HL-60/S4 (cell line): Measurements from ENCODE around the gene MARK2.

ENCODE experiments used
- in situ Hi-C: fragments of 300-500 bp; cut with MboI; formaldehyde crosslinking; loops from 2 replicates; pipeline ENCODE4 v1.14.3; 2022; ENCODE audit warnings: low sequenced_read_pairs

Gene MARK2

DNA sequence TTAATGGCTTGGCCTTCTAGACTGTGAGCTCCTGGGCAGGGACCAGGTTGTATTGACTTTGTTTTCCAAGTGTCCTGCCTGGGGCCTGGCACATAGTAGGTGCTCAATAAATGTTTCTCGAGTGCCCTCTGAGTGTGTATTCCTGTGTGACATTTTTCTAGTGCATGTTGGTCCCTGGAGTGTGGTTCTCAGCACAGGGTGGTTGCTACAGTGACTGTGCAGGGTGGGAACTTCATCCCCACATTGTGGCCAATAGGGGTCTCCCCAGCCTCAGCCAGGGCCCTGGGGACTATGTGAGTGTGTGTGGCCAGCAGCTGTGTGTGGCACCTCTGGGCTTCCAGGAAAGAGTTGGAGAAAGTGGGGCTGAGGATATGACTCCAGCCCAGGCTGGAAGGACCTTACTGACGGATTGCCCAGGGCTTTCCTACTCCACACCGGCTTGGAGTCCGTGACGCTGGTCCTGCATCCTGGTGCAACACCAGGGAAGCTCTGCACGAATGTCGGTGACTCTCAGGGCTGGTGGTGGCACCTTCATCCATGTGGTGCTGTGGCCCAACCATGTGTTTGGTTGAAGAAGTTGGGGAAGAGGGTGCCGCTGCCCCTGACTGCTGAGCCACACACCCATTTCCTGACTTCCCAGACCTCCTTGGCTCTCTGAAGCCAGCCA lies 9.0 kb upstream of the MARK2 start:
- in situ Hi-C loops, result loop anchor here (10.0 kb wide), 1 partner anchor 75 kb away; no protein-coding TSS in a partner anchor

DNA sequence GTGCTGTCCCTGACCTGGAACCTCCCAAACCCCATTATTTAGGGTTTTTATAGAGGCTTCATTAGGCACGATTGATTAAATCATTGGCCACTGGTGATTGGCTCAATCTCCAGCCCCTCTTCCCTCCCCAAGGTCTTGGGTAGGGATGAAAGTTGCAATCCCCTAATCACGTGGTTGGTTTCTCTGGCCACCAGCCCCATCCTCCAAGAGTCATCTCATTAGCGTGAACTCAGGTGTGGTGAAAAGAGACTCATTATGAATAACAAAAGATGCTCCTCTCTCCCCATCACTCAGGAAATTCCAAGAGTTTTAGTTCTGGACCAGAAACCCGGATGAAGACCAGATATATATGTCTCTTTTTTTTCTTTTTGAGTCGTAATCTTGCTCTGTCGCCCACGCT lies 7.6 kb upstream of the MARK2 start:
- in situ Hi-C loops, result loop anchor here (10.0 kb wide), 1 partner anchor 73 kb away; no protein-coding TSS in a partner anchor

DNA sequence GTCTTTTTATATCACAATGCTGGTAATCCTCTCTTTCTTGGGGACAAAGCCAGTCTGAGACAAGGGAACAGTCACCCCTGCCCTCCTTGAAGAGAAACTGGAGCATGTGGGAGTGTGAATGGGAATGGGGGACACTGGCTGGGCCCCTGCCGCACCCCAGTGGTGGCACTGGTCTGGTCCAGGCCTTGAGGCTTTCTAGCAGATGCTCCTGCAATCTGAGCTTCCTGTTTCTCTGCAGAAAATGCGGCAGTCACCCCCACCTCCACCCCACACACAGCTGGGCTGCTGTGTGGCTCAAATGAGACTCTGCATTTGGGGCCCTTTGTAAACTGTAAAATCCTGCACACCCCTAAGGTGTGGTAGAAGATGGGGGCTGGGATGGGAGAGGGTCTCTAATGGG lies 6.6 kb upstream of the MARK2 start:
- in situ Hi-C loops, result loop anchor here (10.0 kb wide), 1 partner anchor 72 kb away; no protein-coding TSS in a partner anchor

DNA sequence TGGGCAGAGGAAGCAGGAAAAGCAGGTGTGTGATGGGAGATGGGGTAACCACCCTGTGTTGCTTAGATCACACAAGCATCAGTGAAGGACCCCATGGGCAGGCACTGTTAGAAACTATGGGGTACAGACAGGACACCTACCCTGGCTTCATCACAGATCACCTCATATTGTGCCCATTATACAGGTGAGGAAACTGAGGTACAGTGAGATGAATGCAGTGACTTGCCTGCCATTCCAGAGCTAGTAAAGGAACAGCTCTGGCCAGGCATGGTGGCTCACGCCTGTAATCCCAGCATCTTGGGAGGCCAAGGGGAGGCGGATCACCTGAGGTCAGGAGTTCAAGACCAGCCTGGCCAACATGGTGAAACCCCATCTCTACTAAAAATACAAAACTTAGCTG lies 5.9 kb upstream of the MARK2 start:
- in situ Hi-C loops, result loop anchor here (10.0 kb wide), 1 partner anchor 72 kb away; no protein-coding TSS in a partner anchor

DNA sequence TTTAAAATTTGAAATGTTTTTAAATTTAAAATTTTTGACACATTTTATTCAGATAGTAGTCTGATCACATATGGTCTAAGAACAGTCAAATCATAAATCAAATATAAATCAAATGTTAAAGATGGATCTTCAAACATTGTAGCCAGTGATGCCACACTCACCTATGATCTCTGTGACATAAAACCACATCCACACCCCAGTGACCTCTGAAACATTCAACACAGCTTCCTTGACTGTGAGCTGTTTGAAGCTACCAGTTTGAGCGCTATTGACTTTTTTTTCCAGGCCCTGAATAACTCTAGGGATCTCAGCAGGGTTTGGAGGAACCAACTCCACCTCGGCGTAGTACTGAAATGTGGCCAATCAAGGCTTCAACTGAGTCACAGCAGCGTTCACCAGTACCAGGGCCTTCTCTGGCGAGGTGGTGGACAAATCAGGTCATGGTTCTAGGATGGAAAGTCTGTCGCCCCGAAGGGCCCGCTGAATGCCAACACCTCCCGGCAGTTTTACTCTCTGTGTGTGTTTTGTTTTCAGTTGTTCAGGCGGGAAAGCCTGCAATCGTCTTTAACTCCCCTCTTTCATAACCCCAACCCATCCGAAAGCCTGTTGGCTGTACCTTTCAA lies 4.3 kb upstream of the MARK2 start:
- in situ Hi-C loops, result loop anchor here (5.0 to 10.0 kb wide), 2 partner anchors 70 to 313 kb away; no protein-coding TSS in a partner anchor

DNA sequence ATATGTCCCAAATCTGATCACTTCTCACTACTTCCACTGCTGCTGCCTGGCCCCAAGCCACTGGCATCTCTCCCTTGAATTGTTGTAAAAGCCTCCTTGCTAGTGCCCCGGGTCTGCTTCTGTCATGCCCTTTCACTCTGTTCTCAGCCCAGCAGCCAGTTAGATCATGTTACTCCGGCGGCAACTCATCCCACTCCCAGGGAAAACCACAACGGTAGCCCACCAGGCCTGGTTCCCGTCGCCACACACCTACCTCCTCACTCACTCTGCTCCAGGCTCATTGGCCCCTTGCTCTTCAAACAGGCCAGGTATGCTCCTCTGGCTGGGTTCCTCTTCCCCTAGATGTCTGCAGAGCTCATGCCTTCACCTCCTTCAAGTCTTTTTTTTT lies 3.8 kb upstream of the MARK2 start:
- in situ Hi-C loops, result loop anchor here (5.0 to 10.0 kb wide), 2 partner anchors 70 to 312 kb away; no protein-coding TSS in a partner anchor

DNA sequence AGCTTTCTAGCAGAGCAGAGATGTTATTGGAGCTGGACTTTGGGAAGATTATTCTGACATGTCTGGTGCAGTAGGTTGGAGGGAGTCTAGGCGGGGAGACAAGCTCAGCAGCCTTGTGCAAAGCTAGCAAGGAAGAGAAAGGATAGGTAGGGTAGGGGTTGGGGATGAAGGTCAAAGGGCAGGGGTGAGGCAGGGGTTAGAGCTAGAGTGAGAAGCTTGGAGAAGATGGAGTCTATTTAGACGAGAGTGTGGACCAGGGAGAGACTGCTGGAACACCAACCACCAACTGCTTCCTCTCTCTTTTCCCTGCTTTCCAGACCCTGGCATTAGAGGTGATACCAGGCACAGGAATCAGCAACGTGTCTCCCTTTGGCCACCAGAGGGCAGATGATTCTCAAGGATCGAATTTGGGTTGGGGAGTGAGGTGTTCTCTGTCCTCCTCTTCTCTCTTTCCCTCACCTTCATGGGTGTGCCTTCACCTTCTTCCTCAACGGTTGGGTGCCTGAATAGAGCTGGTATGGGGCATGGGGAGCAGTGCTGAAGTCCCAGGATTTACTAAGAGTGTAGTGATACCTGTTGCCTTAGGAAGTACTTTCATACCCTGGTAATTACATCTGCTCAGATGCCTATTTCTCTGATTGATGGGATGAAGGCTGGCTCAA lies 1.8 kb upstream of the MARK2 start:
- in situ Hi-C loops, result loop anchor here (5.0 to 10.0 kb wide), 2 partner anchors 68 to 310 kb away; no protein-coding TSS in a partner anchor

DNA sequence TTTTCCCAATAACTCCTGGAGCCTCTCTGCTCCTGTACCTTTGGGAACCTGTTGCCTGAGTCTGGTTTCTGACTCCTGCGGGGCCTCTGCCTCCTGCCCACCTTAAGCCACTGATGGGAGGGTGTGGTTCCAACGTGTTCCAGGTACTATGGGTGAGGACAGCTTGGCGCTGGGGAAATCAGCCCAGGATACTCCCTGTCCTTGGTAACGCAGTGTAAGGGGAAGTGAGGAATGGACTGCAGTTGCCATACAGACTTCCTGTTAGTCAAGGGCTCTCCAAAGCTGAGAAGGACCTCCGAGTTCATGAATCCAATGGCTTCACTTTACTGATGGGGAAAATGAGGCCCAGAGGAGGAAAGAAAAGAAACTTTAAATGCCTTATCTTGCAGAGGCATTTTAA lies 1.2 kb upstream of the MARK2 start:
- in situ Hi-C loops, result loop anchor here (5.0 to 10.0 kb wide), 2 partner anchors 67 to 310 kb away; no protein-coding TSS in a partner anchor

DNA sequence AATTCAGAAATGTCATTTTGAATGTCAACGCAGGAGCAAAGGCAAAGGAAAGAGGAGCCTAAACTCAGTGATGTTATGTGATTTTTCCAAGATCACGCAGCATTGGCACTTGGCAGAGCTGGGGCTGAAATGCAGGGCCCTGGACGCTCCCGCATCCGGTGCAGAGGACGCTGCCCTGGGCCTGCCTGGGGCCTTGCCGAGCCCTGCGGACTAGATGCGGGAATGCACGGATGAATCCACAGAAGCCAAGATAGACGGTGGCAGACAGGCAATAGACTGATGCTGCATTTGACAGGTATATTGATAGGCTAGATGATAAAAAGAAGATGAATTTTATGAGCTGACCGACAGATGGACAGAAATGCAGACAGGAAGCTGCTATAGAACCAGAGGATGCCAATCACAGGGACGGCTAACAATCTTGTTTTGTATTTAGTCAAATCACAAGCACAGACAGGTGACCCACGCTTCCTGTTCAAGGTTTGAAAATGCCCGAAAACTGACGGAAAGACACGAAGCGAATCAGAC lies 696 bp upstream of the MARK2 start:
- in situ Hi-C loops, result loop anchor here (5.0 to 10.0 kb wide), 2 partner anchors 67 to 309 kb away; no protein-coding TSS in a partner anchor

DNA sequence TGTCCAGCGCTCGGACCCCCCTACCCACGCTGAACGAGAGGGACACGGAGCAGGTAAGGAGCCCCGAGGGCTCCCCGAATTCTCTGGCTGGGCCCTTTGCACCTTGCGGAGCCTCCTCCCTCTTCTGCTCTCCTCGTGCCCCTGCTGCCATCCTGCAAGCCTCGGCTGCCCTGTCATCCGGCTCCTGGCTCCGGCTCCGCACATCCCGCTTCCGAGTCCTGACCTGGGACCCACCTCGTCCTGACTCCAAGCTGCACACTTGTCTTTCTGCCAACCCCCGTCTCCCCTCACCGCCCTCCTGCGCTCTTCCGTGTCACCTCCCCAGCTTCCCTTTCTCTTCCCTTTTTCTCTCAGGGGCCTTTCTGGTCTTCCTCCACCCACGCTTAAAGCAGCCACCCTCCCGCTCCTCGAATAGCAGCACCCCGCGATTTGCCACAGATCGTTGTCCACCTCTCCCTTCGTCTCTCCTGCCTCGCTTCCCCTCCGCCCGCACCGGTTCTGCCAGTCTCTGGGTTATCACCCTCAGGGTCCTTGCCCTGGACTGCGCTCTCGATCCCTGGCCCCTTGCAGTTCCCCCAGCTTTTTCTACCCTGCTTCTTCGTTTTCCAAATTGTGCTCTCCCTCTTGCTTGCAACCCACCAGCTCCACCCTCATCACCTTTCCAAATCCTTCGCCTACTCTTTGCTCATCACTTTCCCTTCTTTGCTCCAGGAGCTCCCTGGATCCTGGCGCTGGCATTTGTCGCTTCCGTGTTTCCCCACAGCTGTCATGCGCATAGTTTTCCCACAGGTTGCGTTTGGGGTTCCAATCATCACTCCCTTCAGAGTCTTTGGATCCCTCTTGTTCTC lies 822 bp downstream of the MARK2 start:
- in situ Hi-C loops, result loop anchor here (5.0 to 10.0 kb wide), 2 partner anchors 65 to 308 kb away; no protein-coding TSS in a partner anchor

DNA sequence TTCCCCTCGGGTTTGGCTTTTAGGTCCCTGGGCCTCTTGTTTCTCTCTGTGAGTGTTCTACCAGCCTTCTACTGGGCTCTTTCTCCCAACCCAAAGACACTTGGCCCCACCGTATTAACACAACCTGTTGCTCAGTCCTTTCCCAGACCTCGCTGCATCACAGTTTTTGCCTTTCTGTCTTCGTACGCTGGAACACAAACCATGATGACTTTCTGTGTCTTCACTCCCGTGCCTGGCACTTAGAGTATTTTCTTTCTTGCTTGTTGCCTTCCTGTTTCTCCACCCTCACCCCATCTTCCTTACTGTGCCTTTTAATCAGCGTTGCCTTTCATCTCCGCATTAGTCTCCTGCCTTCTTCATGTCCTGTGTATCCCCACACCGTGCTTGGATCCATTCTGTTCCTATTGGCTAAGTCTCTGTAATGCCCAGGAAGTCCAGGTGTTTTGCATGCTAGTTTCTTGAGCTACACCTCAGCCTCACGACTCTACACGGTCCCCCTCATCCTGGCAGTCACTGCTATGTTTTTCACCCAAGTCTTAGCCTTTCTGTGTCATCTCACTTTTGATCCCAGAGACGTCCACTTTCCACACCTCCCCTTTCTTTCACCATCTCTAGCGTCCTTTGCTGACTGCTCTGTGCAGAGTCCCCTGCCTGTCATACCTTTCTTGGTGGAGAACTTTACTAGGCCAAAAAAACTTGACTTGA lies 1.6 kb downstream of the MARK2 start:
- in situ Hi-C loops, result no loop called here

DNA sequence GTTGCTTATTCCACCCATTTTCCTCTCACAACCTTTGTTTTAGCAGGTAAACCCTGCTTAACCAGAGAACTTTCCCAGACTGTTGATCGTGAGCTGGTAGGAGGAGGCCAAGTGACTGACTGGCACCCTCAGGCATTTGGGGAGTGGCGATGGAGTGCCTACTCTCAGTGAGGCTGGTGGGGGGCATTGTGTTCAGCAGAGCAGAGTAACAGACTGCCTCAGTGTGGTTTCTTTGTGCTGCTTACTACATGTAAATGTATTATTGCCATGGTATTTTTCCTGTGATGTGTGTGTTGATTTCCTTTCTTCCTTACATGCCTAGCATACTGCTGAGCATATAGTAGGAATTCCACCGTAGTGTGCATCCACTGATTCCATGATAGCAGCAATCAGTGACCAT lies 2.6 kb downstream of the MARK2 start:
- in situ Hi-C loops, result no loop called here

DNA sequence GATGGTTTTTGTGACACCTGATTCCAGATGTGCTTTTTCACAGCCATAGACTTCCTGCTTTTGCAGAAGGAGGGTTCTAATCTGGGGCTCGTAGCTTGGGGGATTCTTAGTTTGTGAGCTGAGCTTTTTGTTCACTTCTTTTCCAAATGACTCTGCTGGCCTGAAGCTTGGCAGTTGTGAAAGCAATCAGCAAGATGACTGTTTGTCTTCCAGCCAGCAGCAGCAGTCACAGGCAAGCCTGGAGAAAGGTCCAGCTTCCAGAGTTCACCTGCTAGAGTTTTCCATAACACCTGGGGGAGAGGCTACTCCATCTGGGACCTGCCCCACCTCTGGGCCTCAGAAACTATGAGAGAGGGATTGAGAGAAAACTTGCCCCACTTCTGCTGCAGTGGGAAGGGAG lies 4.1 kb downstream of the MARK2 start:
- in situ Hi-C loops, result no loop called here

DNA sequence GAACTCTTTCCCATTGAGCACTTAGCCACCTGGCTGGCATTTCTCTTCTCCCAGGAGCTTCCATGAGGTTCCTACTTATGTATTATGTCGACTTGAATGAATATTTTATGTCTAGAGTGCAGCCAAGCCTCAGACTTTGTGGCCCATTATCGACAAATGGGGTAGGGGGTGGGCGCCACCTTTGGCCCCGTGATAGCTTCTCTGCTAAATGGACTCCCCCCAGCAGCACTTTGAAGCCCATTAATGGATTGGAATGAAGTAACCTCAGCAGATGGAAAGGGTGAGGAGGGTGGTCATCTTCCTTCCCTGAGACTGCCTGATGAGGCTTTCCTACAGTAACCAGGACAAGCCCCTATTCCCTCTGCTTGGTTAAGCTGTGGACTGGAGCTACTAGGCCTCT lies 5.9 kb downstream of the MARK2 start:
- in situ Hi-C loops, result no loop called here

DNA sequence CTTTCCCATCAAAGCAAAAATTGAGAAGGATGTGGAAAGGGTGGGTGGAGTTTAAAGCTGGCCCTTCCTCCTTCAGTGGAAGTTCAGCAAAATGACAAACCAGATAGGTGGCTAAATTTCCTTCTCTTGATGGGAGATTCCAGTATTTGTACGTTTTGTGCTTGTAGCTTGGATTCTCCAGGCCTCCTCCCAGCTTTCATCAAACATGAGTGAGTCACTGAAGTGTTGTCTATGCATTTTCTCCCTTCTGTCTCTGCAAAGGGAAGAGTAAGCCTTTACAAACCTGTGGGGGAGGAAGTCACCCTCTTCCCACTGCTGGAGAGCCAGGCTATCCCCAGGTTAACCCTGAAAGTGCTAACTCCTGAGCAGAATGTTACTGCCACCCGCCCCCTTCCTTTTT lies 6.4 kb downstream of the MARK2 start:
- in situ Hi-C loops, result no loop called here

DNA sequence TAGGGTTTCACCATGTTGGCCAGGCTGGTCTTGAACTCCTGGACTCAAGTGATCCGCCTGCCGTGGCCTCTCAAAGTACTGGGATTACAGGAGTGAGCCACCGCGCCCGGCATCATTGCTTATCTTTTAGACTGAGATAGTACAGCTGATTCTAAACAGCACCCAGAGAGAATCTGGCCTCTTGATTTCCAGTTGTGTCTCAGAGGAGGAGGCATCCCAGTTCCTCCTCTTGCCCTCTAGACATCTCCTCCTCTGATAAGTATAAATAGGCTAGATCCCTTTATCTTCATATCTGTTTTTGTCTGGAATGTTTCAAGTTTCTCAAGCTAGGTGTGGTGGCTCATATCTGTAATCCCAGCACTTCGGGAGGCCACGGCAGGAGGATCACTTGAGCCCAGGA lies 7.0 kb downstream of the MARK2 start:
- in situ Hi-C loops, result no loop called here

DNA sequence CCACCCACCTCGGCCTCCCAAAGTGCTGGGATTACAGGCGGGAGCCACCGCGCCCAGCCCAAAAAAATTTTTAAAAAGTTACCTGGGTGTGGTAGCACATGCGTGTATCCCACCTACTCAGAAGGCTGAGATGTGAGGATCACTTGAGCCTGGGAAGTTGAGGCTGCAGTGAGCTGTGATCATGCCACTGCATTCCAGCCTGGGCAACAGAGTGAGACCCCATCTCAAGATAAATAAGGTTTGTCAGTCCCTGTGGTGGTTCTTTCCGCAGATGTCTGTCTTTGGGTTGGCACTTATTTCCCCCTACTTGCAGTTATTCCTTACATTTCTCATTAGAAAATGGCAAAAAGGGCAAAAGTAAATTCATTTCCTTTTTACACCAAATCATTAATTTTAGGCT lies 8.0 kb downstream of the MARK2 start:
- in situ Hi-C loops, result no loop called here

DNA sequence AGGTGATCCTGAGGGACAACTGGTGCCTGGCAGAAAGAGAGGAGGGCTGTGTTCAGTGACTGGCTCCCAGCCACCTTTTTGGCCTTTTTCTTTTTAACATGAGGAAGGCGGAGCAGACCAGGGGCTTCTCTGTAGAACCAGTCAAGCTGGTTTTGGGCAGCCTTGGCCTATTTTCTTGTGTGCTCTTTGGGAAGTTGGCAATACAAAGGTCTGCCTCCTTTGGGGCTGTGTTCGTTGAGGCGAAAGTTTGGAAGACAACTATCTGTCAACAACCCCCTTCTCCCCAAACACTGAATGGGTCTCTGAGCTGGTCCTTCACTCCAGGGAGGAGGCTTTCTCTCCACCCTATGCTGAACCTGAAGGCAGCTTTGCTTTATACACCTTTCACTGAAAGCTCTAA lies 8.5 kb downstream of the MARK2 start:
- in situ Hi-C loops, result no loop called here

DNA sequence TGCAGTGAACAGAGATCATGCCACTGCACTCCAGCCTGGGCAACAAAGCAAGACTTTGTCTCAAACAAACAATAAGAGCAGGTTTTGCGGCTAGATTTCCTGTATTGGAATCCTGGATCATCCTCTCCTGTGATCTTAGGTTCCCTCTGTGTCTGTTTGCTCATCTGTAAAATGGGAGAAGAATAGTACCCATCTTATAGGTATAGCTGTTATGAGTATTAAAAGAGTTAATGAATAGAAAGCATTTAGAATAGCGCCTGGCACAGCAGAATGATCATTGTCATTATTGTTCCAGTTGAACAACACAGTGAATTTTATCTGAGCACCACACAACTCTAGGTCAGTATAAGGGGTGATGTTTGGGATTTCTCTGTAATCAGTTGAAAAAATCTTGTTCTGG lies 10.8 kb downstream of the MARK2 start:
- in situ Hi-C loops, result no loop called here

DNA sequence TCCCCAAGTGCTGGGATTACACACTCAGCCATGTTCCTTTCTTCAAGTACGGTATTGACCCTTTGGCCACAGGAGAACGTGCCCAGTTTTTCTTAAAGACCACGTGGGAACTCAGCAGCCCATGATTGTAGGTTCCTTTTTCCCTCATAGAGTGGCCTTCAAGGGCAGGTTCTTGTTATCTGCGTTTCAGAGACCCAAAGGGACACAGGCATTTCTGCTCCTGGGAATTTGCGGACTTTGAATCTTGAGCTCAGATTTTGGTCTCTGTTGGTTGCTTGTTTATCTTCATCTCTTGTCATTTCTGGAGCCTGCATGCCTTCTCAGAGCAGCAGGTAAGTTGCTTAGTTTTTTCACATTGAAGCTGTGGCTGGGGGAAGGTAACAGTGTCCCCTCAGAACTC lies 12.0 kb downstream of the MARK2 start:
- in situ Hi-C loops, result no loop called here
